Measurements from ENCODE around the gene SUSD3. TPM values are rescaled to one million over a fixed set of nuclear protein-coding genes. Genes with fewer than 3 reads are reported as not detected.

The SUSD3 gene
- polyA plus RNA-seq, 2 donors, result 0.83 to 1.9 TPM

DNA sequence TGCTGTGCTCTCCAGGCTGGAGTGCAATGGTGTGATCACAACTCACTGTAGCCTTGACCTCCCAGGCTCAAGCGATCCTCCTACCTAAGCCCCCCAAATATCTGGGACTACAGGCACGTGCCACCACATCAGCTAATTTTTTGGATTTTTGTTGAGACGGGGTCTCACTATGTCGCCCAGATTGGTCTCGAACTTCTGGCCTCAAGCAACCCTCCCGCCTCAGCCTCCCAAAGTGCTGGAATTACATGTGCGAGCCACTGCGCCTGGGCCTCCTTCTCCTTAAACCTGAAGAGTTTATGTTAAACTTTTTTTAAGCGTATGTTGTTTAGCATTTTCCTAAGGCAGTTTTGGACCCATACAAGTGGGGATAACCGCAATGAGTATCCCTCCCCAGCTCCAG lies 30.8 kb upstream of the SUSD3 start:
- H3K4me3 ChIP-seq (ENCODE audit: low read depth in 1 of 2, low read length in 2 of 2), result no peak overlapping the region
- H3K27me3 ChIP-seq (ENCODE audit: control insufficient read depth in 1 of 2, insufficient read depth in 2 of 2, low read length in 2 of 2), result no peaks in the 10 kb centered on the region
- peaks cover 0 to 7% of the 10 kb centered on the region in 2 donors for H3K36me3 ChIP-seq (ENCODE audit: control insufficient read depth in 2 of 2, insufficient read depth in 2 of 2, low read length in 1 of 2)
- H3K27ac ChIP-seq (ENCODE audit: low read depth in 2 of 2, low read length in 1 of 2), result no peak overlapping the region
- H3K9me3 ChIP-seq (ENCODE audit: control insufficient read depth in 2 of 2, insufficient read depth in 1 of 2, low read depth in 1 of 2, low read length in 1 of 2), result no peaks in the 10 kb centered on the region
- H3K4me1 ChIP-seq (ENCODE audit: control insufficient read depth in 2 of 2, insufficient read depth in 2 of 2, low read length in 1 of 2), result peaks cover 0 to 5% of the 10 kb centered on the region in 2 donors
- WGBS, 2 donors, result 93 to 96% methylated on average over 10 of the region's 10 CpGs

DNA sequence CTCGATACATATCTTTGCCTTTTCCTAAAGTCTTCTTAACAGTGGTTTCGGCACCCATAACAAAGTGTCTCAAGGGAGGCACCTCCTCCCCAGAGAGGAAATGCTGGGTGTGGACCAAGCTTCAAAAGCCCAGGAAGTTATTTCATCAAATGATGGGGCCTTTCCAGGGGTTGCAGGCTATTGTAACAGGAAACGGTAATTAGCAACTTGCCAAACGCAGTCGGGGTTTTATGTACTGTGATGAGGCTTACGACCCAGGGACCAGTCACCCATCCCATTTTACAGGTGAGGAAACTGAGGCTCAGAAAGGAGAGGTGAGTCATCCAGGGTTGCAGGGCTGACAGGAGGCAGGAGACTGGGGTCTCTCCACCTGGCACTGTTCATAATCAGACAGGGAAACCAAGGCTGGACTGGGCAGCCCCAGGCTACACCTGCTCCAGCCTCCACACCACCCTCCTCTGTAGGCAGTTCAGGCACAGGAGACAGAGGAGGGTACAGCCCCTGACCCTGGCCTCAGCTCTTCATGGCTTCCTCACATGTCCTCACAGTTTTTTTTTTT lies 30.0 kb upstream of the SUSD3 start:
- H3K36me3 ChIP-seq (ENCODE audit: control insufficient read depth in 2 of 2, insufficient read depth in 2 of 2, low read length in 1 of 2), result peaks cover 0 to 7% of the 10 kb centered on the region in 2 donors
- H3K27ac ChIP-seq (ENCODE audit: low read depth in 2 of 2, low read length in 1 of 2), result no peak overlapping the region
- H3K9me3 ChIP-seq (ENCODE audit: control insufficient read depth in 2 of 2, insufficient read depth in 1 of 2, low read depth in 1 of 2, low read length in 1 of 2), result no peaks in the 10 kb centered on the region
- WGBS, 2 donors, result 43 to 45% methylated on average over 6 of the region's 6 CpGs
- no peak overlapping the region for H3K4me3 ChIP-seq (ENCODE audit: low read depth in 1 of 2, low read length in 2 of 2)
- no peaks in the 10 kb centered on the region for H3K27me3 ChIP-seq (ENCODE audit: control insufficient read depth in 1 of 2, insufficient read depth in 2 of 2, low read length in 2 of 2)
- peaks cover 0 to 5% of the 10 kb centered on the region in 2 donors for H3K4me1 ChIP-seq (ENCODE audit: control insufficient read depth in 2 of 2, insufficient read depth in 2 of 2, low read length in 1 of 2)

DNA sequence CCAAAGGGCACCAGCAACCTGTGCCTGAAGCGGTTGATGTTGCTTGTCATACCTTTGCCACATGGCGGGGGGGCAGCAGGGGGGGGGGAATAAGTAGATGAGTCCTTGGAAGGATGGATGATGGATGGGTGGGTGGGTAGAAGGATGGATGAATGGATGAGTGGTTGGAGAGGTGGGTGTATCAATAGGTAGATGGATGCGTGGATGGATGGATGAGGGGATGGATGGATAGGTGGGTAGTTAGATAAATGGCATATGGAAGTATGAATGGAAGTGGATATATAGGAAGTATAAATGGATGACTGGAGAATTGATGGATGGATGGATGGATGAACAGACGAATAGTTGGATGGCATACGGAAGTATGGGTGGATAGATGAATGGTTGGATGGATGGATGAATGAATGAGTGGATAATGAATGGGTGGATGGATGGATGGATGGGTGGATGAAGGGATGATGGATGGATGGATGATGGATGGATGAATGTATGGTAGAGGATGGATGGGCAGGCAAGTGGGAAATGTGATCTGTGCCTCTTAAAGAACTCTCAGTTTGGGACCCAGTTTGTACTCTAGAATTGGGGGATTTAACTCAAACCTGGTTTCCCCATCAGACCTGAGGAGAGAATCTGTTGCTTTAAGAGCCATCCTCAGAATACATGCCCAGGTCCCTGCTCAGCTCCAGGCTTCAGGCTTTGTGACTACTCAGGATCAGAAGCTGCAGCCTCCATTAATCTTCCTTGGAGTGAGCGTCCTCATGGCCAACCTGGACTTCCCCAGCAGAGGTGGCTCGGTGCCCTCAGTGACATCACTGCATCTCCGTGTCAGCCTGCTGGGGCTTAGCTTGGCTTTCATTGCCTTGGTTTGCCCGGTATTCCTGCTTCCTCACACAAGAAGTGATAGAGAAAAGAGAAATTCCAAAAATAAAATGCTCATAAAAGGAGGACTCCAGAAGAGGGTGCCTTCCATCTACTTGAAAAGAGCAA lies 27.6 kb upstream of the SUSD3 start:
- WGBS, 2 donors, result 72 to 76% methylated on average over 9 of the region's 9 CpGs
- Histone ChIP-seq H3K9me3 (ENCODE audit: control insufficient read depth in 2 of 2, insufficient read depth in 1 of 2, low read depth in 1 of 2, low read length in 1 of 2) (no peaks in the 10 kb centered on the region), H3K27ac (ENCODE audit: low read depth in 2 of 2, low read length in 1 of 2) (no peak overlapping the region), H3K27me3 (ENCODE audit: control insufficient read depth in 1 of 2, insufficient read depth in 2 of 2, low read length in 2 of 2) (no peaks in the 10 kb centered on the region), H3K4me1 (ENCODE audit: control insufficient read depth in 2 of 2, insufficient read depth in 2 of 2, low read length in 1 of 2) (peaks cover 0 to 3% of the 10 kb centered on the region in 2 donors), H3K4me3 (ENCODE audit: low read depth in 1 of 2, low read length in 2 of 2) (no peak overlapping the region), H3K36me3 (ENCODE audit: control insufficient read depth in 2 of 2, insufficient read depth in 2 of 2, low read length in 1 of 2) (peaks cover 0 to 7% of the 10 kb centered on the region in 2 donors)

DNA sequence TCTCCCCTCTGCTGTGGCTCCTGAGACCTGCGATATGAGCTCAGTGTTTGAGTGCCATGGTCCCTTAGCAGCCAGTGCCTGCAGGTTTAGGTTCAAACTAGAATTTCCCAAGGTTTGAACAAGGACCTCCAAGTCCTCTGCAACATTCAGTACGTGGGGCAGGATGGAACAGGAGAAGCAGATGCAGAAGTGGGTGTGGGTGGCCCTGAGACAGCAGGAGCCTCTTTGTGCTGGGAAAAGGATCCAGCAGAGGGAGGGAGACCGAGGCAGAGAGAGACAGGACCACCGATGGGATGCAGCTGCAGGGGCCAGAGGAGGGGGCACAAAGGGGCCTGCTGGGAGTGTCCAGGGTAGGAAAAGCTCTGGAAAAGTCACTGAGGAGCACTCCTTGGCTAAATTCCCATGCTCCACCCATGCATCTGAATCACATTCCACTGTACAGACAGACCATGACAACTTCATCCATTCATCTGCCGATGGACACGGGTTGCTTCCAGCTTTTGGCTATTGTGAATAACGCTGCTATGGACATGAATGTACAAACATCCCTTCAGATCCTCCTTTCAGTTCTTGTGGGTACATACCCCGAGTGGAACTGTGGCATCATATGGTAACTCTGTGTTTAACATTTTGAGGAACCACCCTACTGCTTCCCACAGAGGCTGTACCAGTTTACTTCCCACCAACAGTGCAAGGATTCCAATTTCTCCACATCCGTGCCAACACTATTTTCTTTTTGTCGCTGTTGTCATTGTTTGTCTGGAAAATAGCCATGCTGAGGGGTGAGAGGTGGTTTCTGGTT lies 26.7 kb upstream of the SUSD3 start:
- no peak overlapping the region for H3K4me3 ChIP-seq (ENCODE audit: low read depth in 1 of 2, low read length in 2 of 2)
- 37 to 49% methylated on average over 10 of the region's 10 CpGs for WGBS, 2 donors
- peaks cover 0 to 2% of the 10 kb centered on the region in 2 donors for H3K9me3 ChIP-seq (ENCODE audit: control insufficient read depth in 2 of 2, insufficient read depth in 1 of 2, low read depth in 1 of 2, low read length in 1 of 2)
- no peak overlapping the region for H3K27ac ChIP-seq (ENCODE audit: low read depth in 2 of 2, low read length in 1 of 2)
- peaks cover 0 to 7% of the 10 kb centered on the region in 2 donors for H3K36me3 ChIP-seq (ENCODE audit: control insufficient read depth in 2 of 2, insufficient read depth in 2 of 2, low read length in 1 of 2)
- peaks cover 0 to 3% of the 10 kb centered on the region in 2 donors for H3K4me1 ChIP-seq (ENCODE audit: control insufficient read depth in 2 of 2, insufficient read depth in 2 of 2, low read length in 1 of 2)
- no peaks in the 10 kb centered on the region for H3K27me3 ChIP-seq (ENCODE audit: control insufficient read depth in 1 of 2, insufficient read depth in 2 of 2, low read length in 2 of 2)

DNA sequence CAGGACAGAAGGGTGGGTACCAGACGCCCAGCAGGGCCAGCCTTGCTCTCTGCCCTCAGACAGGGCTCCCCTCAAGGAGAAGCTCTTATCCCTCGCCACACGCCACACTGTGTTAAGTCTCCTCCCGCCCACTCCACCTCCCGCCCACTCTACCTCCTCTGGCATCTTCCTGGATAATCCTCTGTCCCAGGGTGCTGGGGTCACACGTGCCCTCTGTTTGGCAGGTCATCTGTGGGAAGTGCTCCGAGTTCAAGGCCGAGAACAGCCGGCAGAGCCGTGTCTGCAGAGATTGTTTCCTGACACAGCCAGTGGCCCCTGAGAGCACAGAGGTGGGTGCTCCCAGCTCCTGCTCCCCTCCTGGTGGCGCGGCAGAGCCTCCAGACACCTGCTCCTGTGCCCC lies 26.0 kb upstream of the SUSD3 start:
- H3K27ac ChIP-seq (ENCODE audit: low read depth in 2 of 2, low read length in 1 of 2), result no peak overlapping the region
- H3K36me3 ChIP-seq (ENCODE audit: control insufficient read depth in 2 of 2, insufficient read depth in 2 of 2, low read length in 1 of 2), result peaks cover 0 to 7% of the 10 kb centered on the region in 2 donors
- WGBS, 2 donors, result 77 to 84% methylated on average over 12 of the region's 12 CpGs
- H3K27me3 ChIP-seq (ENCODE audit: control insufficient read depth in 1 of 2, insufficient read depth in 2 of 2, low read length in 2 of 2), result no peaks in the 10 kb centered on the region
- no peak overlapping the region for H3K4me3 ChIP-seq (ENCODE audit: low read depth in 1 of 2, low read length in 2 of 2)
- peaks cover 0 to 2% of the 10 kb centered on the region in 2 donors for H3K9me3 ChIP-seq (ENCODE audit: control insufficient read depth in 2 of 2, insufficient read depth in 1 of 2, low read depth in 1 of 2, low read length in 1 of 2)
- H3K4me1 ChIP-seq (ENCODE audit: control insufficient read depth in 2 of 2, insufficient read depth in 2 of 2, low read length in 1 of 2), result peaks cover 0 to 3% of the 10 kb centered on the region in 2 donors

DNA sequence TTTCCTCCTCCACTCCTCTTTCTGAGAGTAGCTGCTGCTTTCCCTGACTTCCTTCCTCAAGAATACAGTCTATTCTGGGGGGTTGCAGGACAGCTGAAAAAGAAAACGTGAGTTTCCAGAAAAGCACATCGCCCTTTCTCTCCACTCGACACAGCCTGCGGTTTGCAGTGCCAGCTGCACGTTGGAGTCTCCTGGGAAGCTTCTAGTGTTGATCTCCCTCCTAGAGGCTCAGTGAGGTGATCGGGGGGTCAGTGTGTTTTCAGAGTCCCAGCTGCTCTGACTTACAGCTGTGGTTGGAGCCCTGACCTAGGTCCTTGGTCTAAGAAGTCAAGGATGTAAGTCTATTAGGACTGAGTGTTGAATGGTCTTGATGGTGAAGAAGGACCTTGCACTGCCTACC lies 25.0 kb upstream of the SUSD3 start:
- Histone ChIP-seq H3K4me1 (ENCODE audit: control insufficient read depth in 2 of 2, insufficient read depth in 2 of 2, low read length in 1 of 2) (peaks cover 0 to 3% of the 10 kb centered on the region in 2 donors), H3K9me3 (ENCODE audit: control insufficient read depth in 2 of 2, insufficient read depth in 1 of 2, low read depth in 1 of 2, low read length in 1 of 2) (peaks cover 0 to 2% of the 10 kb centered on the region in 2 donors), H3K27ac (ENCODE audit: low read depth in 2 of 2, low read length in 1 of 2) (no peak overlapping the region), H3K4me3 (ENCODE audit: low read depth in 1 of 2, low read length in 2 of 2) (no peak overlapping the region), H3K36me3 (ENCODE audit: control insufficient read depth in 2 of 2, insufficient read depth in 2 of 2, low read length in 1 of 2) (peaks cover 0 to 7% of the 10 kb centered on the region in 2 donors), H3K27me3 (ENCODE audit: control insufficient read depth in 1 of 2, insufficient read depth in 2 of 2, low read length in 2 of 2) (no peaks in the 10 kb centered on the region)
- 78 to 80% methylated on average over 6 of the region's 6 CpGs for WGBS, 2 donors

DNA sequence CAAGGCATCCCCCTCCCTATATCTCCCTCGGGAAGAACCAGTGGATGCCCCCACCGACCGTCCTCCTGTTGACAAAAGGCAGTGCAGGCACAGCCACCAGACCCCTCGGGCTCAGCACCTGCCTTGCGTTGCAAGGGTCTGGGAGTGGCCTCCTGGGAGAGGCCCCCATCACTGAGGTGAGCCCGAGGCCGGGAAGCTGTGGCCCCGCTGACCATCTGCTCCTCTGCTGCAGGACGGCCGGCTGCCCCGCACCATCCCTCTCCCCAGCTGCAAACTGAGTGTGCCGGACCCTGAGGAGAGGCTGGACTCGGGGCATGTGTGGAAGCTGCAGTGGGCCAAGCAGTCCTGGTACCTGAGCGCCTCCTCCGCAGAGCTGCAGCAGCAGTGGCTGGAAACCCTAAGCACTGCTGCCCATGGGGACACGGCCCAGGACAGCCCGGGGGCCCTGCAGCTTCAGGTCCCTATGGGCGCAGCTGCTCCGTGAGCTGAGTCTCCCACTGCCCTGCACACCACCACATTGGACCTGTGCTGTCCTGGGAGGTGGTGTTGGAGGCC lies 23.3 kb upstream of the SUSD3 start:
- Histone ChIP-seq H3K9me3 (ENCODE audit: control insufficient read depth in 2 of 2, insufficient read depth in 1 of 2, low read depth in 1 of 2, low read length in 1 of 2) (peaks cover 0 to 2% of the 10 kb centered on the region in 2 donors), H3K4me3 (ENCODE audit: low read depth in 1 of 2, low read length in 2 of 2) (no peak overlapping the region), H3K4me1 (ENCODE audit: control insufficient read depth in 2 of 2, insufficient read depth in 2 of 2, low read length in 1 of 2) (peaks cover 0 to 3% of the 10 kb centered on the region in 2 donors), H3K27ac (ENCODE audit: low read depth in 2 of 2, low read length in 1 of 2) (no peak overlapping the region), H3K27me3 (ENCODE audit: control insufficient read depth in 1 of 2, insufficient read depth in 2 of 2, low read length in 2 of 2) (no peaks in the 10 kb centered on the region), H3K36me3 (ENCODE audit: control insufficient read depth in 2 of 2, insufficient read depth in 2 of 2, low read length in 1 of 2) (peaks cover 0 to 4% of the 10 kb centered on the region in 2 donors)
- 90 to 93% methylated on average over 19 of the region's 19 CpGs for WGBS, 2 donors

DNA sequence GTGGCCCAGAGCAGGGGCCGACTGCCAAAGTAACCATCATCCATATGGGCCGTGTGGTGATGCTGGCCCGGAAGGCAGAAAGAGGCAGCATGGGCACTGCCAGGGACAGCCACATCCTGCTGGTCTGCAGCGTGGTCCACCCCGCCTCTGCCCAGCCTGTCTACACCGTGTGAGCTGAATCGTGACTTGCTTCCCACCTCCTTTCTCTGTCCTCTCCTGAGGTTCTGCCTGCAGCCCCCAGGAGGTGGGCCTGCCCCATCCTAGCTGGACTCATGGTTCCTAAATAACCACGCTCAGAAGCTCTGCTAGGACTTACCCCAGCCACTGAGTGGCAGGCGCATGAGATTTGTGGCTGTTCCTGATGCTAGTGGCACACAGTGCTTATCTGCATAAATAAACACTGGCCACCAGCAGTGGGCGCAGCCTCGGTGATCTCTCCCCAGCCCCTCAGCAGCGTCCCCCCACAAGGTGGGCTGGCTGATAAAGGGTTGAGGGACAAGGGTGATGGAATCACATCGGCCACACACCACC lies 22.6 kb upstream of the SUSD3 start:
- Histone ChIP-seq H3K4me1 (ENCODE audit: control insufficient read depth in 2 of 2, insufficient read depth in 2 of 2, low read length in 1 of 2) (peaks cover 0 to 3% of the 10 kb centered on the region in 2 donors), H3K27ac (ENCODE audit: low read depth in 2 of 2, low read length in 1 of 2) (no peak overlapping the region), H3K9me3 (ENCODE audit: control insufficient read depth in 2 of 2, insufficient read depth in 1 of 2, low read depth in 1 of 2, low read length in 1 of 2) (peaks cover 0 to 2% of the 10 kb centered on the region in 2 donors), H3K4me3 (ENCODE audit: low read depth in 1 of 2, low read length in 2 of 2) (no peak overlapping the region), H3K27me3 (ENCODE audit: control insufficient read depth in 1 of 2, insufficient read depth in 2 of 2, low read length in 2 of 2) (no peaks in the 10 kb centered on the region), H3K36me3 (ENCODE audit: control insufficient read depth in 2 of 2, insufficient read depth in 2 of 2, low read length in 1 of 2) (peaks cover 0 to 4% of the 10 kb centered on the region in 2 donors)
- 77 to 85% methylated on average over 10 to 13 of the region's 13 CpGs for WGBS, 2 donors

Measured in esophagus (tissue), 2 donors.